Measurements from ENCODE around the gene TMEM222.

DNA sequence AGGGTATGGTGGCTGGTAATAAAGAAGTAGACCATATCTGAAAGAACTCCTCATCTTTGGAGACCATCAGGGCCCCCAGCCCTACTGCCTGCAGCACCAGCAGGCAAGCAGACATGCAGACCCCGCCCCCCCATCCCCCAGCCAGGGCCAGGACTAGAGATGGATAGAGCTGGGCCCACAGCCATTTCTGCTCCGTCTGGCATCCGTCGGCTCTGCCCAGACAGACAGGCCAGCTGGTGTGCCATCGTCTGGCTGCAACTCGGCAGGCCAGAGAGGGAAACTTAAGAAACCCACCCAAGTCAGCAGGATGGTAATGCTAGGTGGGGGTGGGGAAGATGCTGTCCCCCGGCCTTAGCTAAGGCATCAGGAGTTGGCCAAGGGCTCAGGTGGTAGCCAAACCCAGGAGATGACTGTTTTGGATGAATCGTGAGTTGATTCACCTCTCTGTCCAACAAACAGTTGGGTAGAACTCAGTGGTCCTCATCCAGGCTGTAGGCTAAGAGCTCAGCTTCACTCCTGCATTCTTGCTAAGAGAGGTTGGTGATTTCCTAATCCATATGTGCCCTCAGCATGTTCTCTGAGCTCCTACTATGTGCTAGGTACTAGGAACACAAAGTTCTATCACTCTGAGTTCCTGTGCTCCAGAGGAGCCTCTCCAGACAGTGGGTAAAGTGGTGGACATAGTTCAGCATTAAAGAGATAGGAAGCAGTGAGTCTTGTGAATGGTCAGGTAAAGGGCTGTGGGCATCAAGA lies 23.2 kb upstream of the TMEM222 start:
- TF ChIP-seq, protein P1, sequence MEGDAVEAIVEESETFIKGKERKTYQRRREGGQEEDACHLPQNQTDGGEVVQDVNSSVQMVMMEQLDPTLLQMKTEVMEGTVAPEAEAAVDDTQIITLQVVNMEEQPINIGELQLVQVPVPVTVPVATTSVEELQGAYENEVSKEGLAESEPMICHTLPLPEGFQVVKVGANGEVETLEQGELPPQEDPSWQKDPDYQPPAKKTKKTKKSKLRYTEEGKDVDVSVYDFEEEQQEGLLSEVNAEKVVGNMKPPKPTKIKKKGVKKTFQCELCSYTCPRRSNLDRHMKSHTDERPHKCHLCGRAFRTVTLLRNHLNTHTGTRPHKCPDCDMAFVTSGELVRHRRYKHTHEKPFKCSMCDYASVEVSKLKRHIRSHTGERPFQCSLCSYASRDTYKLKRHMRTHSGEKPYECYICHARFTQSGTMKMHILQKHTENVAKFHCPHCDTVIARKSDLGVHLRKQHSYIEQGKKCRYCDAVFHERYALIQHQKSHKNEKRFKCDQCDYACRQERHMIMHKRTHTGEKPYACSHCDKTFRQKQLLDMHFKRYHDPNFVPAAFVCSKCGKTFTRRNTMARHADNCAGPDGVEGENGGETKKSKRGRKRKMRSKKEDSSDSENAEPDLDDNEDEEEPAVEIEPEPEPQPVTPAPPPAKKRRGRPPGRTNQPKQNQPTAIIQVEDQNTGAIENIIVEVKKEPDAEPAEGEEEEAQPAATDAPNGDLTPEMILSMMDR (IDR thresholded peaks at IDR 0.05; ENCODE audit: low read depth, low read length): no peak
- TF ChIP-seq POLR2A (IDR thresholded peaks at IDR 0.05; ENCODE audit: extremely low read depth, insufficient read length): no peak
- no peak for TF ChIP-seq MYC (IDR thresholded peaks at IDR 0.05; ENCODE audit: low read depth, low read length)
